ENCODE data around the gene WRAP73. TPM values are rescaled to one million over a fixed set of nuclear protein-coding genes. Genes with fewer than 3 reads are reported as not detected.

Gene WRAP73
- total and polyA plus RNA-seq, 12 donors = 7.5 to 16.5 (median 10.3) TPM

- H3K27ac ChIP-seq = peak overlapping the region in 1 of 10 donors; percentile 36
- H3K27me3 ChIP-seq = peaks cover 0 to 10% (median 1%) of the 10 kb centered on the region in 7 donors
- no peak overlapping the region for H3K4me3 ChIP-seq
- intact Hi-C loops (cut with DNase I) = no loop called here
- H3K4me1 ChIP-seq = peaks cover 0 to 25% (median 0%) of the 10 kb centered on the region in 9 donors
- H3K36me3 ChIP-seq = no peaks in the 10 kb centered on the region
- TF ChIP-seq, protein P1, sequence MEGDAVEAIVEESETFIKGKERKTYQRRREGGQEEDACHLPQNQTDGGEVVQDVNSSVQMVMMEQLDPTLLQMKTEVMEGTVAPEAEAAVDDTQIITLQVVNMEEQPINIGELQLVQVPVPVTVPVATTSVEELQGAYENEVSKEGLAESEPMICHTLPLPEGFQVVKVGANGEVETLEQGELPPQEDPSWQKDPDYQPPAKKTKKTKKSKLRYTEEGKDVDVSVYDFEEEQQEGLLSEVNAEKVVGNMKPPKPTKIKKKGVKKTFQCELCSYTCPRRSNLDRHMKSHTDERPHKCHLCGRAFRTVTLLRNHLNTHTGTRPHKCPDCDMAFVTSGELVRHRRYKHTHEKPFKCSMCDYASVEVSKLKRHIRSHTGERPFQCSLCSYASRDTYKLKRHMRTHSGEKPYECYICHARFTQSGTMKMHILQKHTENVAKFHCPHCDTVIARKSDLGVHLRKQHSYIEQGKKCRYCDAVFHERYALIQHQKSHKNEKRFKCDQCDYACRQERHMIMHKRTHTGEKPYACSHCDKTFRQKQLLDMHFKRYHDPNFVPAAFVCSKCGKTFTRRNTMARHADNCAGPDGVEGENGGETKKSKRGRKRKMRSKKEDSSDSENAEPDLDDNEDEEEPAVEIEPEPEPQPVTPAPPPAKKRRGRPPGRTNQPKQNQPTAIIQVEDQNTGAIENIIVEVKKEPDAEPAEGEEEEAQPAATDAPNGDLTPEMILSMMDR (IDR thresholded peaks at IDR 0.05) = no peak
- peak in 1 of 2 donors; percentile 15 for DNase-seq
- peak in 1 of 8 donors; percentile 25 for ATAC-seq
- 61 to 64% methylated on average over 21 of the region's 21 CpGs for WGBS, 2 donors
- no peaks in the 10 kb centered on the region for H3K9me3 ChIP-seq
These were observed 28.6 kb upstream of the WRAP73 start for GRCh38 chr1:3678361-3679097.

DNA sequence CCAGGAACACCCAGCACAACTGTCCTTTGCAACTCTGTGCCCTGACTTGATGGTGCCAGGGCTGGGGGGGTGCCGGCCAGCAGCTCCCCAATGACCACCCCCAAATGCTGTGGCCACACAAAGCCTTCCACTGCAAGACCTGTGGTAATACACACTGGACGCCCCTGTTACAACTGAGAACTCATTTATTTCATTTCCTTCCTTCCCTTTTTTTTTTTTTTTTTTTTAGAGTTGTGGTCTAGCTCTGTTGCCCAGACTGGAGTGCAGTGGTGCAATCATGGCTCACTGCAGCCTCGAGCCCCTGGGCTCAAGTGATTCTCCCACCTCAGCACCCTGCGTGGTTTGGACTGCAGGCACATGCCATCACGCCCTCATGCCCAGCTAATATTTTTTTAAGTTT, 27.6 kb upstream of the WRAP73 start:
- WGBS, 2 donors = 63 to 82% methylated on average over 5 of the region's 5 CpGs
- Histone ChIP-seq H3K36me3 (no peaks in the 10 kb centered on the region), H3K4me1 (peaks cover 0 to 25% (median 0%) of the 10 kb centered on the region in 9 donors), H3K4me3 (no peak overlapping the region), H3K9me3 (no peaks in the 10 kb centered on the region), H3K27me3 (peaks cover 0 to 14% (median 0%) of the 10 kb centered on the region in 7 donors), H3K27ac (peak overlapping the region in 1 of 10 donors; percentile 78)
- intact Hi-C loops (cut with DNase I) = no loop called here
- ATAC-seq (no peak), DNase-seq (peak in 1 of 2 donors; percentile 14)
- TF ChIP-seq, protein P1 (IDR thresholded peaks at IDR 0.05) = no peak

- Histone ChIP-seq H3K4me1 (peaks cover 0 to 25% (median 0%) of the 10 kb centered on the region in 9 donors), H3K9me3 (no peaks in the 10 kb centered on the region), H3K27me3 (peaks cover 0 to 14% (median 3%) of the 10 kb centered on the region in 7 donors), H3K4me3 (no peak overlapping the region), H3K27ac (peak overlapping the region in 1 of 10 donors; percentile 78), H3K36me3 (no peaks in the 10 kb centered on the region)
- DNase-seq (peak in 1 of 2 donors; percentile 3), ATAC-seq (no peak)
- intact Hi-C loops (cut with DNase I) = no loop called here
- WGBS, 2 donors = 81 to 84% methylated on average over 22 of the region's 22 CpGs
- TF ChIP-seq, protein P1 (IDR thresholded peaks at IDR 0.05) = no peak
These were observed 26.9 kb upstream of the WRAP73 start for GRCh38 chr1:3676581-3677470.

DNA sequence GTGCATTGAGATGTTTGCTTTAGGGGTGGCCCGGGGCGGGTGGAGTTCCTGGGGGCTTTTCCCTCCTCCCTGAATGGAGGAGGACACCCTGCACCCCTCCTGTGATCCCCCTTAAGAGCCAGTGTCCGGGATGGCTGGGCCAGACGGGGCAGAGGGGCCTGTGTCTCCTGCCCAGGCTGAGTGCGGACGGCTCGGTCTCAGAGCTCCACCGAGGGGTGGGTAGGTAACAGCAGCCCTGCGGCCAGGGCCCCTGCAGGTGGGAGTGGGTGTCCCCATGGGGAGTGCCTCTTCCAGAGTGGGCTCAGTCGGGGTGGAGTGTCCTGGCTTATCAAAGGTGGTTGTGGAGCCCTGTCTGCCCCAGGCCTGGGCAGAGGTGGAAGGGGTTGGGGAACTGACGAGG, 25.5 kb upstream of the WRAP73 start:
- intact Hi-C loops (cut with DNase I) = no loop called here
- Histone ChIP-seq H3K27ac (no peak overlapping the region), H3K27me3 (peaks cover 0 to 23% (median 3%) of the 10 kb centered on the region in 7 donors), H3K9me3 (no peaks in the 10 kb centered on the region), H3K36me3 (no peaks in the 10 kb centered on the region), H3K4me3 (no peak overlapping the region), H3K4me1 (peaks cover 0 to 25% (median 0%) of the 10 kb centered on the region in 9 donors)
- TF ChIP-seq, protein P1 (IDR thresholded peaks at IDR 0.05) = no peak
- WGBS, 2 donors = 70 to 80% methylated on average over 11 of the region's 11 CpGs
- no peak for DNase-seq
- ATAC-seq = no peak
